VCaP (cell line): Measurements from ENCODE around the gene AP4E1.
"Not testable (repeated sequence)": the region's sequence is repeated elsewhere in the genome, so short reads cannot be mapped to it uniquely, and the experiment has no call there.

Source experiments
- H3K27ac ChIP-seq: fragments of 450-650 bp; 2 replicates; pipeline ENCODE4 v1.5.1; 2017
- CTCF ChIP-seq: fragments of 450-650 bp; conservative IDR thresholded peaks from 2 replicates; pipeline ENCODE4 v1.5.1; 2017; ENCODE audit warnings: mild to moderate bottlenecking, moderate library complexity

The AP4E1 gene

GRCh38 chr15:50909010-50909317 lies 481 bp downstream of the AP4E1 start:
- no peak for TF ChIP-seq CTCF
- peak overlapping the region; percentile 79 for H3K27ac ChIP-seq

- H3K27ac ChIP-seq: not testable (repeated sequence)
Measured at GRCh38 chr15:50910426-50910795, 1.9 kb downstream of the AP4E1 start.

GRCh38 chr15:50911001-50911400 lies 2.5 kb downstream of the AP4E1 start:
- TF ChIP-seq CTCF: no peak
- H3K27ac ChIP-seq: no peak overlapping the region

GRCh38 chr15:50911621-50912020 lies 3.1 kb downstream of the AP4E1 start:
- no peak for TF ChIP-seq CTCF
- no peak overlapping the region for H3K27ac ChIP-seq

GRCh38 chr15:50916400-50916799 lies 7.9 kb downstream of the AP4E1 start:
- TF ChIP-seq CTCF: no peak
- H3K27ac ChIP-seq: no peak overlapping the region

GRCh38 chr15:50919359-50919758 lies 10.9 kb downstream of the AP4E1 start:
- H3K27ac ChIP-seq: not testable (repeated sequence)

- H3K27ac ChIP-seq: no peak overlapping the region
- TF ChIP-seq CTCF: no peak
Measured at GRCh38 chr15:50925281-50925680, 16.8 kb downstream of the AP4E1 start.

- no peak overlapping the region for H3K27ac ChIP-seq
- TF ChIP-seq CTCF: no peak
Measured at GRCh38 chr15:50929062-50929461, 20.6 kb downstream of the AP4E1 start.

- H3K27ac ChIP-seq: no peak overlapping the region
- no peak for TF ChIP-seq CTCF
Measured at GRCh38 chr15:50930792-50931191, 22.3 kb downstream of the AP4E1 start.
